HG03139 (cell line): ENCODE results near the gene PPFIA3.
"Not testable (repeated sequence)": the region's sequence is repeated elsewhere in the genome, so short reads cannot be mapped to it uniquely, and the experiment has no call there.

Source experiments
- ATAC-seq: cut with Tn5 transposase; IDR thresholded peaks from one replicate; pipeline ENCODE4 v1.9.1; 2021; ENCODE audit not compliant: unreplicated experiment

PPFIA3 gene

DNA sequence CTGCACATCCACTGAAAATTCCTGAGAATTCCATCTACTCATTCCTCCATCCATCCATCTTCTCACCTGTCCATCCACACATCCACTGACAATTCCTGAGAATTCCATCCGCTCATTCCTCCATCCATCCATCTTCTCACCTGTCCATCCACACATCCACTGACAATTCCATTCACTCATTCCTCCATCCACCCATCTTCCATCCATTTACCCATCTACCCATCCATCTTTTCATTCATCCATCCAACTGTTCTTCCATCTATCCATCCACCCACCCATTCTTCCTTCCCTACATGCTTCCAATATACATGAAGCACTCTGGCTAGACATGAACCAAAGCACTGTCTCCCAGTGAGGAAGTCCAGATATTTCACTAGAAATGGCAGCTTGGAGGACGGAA, 53.9 kb downstream of the PPFIA3 start:
- no peak for ATAC-seq

DNA sequence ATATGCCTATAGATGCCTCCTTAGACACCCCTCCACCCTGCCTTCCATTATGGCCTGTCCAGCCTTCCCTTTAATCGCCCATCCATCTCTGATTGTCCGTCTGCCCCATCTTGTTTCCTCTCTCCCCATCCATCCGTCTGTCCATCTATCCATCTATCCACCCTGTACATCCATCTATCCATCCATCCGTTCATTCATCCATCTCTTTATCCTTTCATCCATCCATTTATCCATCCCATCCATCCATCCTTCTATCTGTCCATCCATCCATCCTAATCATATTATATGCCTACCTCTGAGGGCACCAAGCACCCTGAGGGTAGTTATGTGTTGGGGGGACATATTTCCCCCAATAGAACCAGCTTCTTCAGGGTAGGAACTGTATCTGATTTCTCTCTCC, 61.3 kb downstream of the PPFIA3 start:
- no peak for ATAC-seq

DNA sequence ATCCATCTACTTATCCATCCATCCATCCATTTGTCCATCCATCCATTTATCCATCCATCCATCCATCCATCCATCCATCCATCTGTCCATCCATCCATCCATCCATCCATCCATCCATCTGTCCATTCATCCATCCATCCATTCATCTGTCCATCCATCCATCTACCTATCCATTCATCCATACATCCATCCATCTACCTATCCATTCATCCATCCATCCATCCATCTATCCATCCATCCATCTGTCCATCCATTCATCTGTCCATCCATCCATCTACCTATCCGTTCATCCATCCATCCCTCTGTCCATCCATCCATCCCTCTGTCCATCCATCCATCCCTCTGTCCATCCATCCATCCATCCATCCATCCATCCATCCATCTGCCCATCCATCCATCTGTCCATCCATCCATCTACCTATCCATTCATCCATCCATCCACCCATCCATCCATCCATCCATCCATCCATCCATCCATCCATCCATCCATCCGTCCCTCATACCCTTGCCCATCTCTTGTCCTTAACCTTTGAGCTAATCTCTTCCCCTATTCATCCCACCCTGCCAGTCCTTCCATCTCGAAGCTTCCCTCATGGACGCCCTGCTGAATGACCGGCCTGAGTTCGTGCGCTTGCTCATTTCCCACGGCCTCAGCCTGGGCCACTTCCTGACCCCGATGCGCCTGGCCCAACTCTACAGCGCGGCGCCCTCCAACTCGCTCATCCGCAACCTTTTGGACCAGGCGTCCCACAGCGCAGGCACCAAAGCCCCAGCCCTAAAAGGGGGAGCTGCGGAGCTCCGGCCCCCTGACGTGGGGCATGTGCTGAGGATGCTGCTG, 62.9 kb downstream of the PPFIA3 start:
- ATAC-seq, result not testable (repeated sequence)

DNA sequence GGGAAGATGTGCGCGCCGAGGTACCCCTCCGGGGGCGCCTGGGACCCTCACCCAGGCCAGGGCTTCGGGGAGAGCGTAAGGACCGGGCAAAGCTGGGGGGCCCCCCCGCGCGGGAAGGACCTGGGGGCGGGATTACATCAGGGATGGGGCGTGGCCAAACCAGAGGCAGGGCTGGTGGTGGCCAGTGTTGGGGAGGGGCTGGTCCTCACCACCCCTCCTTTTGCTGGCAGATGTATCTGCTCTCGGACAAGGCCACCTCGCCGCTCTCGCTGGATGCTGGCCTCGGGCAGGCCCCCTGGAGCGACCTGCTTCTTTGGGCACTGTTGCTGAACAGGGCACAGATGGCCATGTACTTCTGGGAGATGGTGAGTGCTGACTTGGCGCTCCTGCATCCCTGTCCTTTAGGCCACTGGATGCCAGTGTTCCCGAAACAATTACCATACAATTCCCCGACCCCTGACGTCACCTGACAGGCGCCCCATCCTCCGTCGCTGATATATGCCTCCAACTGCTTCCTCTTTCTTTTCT, 63.6 kb downstream of the PPFIA3 start:
- no peak for ATAC-seq

DNA sequence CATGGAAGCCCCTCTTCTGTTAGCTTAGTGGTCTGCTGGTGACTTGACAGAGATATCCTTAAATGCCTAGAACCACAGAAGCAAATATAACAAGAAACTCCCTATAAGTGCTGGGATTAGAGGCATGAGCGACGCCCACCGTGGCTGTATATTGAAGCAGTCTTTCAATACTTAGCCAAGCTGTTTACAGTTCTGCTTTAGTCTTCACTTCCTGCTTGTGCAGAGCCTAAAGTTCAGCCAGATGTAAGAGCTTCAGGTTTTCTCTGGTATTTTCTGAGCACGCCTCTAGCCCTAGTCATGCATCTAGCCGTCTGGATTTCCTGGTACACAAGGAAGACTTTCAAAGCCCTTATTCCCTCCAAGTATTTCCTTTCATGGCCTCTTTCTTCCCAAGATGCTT, 66.8 kb downstream of the PPFIA3 start:
- ATAC-seq, result no peak

DNA sequence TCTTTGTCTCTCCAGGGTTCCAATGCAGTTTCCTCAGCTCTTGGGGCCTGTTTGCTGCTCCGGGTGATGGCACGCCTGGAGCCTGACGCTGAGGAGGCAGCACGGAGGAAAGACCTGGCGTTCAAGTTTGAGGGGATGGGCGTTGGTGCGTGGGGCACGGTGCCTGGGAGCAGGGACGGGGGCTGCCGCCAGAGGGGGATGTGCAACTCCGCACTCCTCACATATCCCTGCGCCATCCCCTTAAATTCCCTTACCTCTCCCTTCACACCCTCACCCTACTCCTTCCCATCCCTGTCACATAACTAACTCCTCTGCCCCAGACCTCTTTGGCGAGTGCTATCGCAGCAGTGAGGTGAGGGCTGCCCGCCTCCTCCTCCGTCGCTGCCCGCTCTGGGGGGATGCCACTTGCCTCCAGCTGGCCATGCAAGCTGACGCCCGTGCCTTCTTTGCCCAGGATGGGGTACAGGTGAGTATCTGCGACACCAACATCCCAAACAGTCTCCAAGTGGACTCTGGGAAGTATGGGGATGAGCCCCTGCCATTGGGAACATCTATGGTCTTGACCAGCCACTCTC, 69.4 kb downstream of the PPFIA3 start:
- no peak for ATAC-seq

DNA sequence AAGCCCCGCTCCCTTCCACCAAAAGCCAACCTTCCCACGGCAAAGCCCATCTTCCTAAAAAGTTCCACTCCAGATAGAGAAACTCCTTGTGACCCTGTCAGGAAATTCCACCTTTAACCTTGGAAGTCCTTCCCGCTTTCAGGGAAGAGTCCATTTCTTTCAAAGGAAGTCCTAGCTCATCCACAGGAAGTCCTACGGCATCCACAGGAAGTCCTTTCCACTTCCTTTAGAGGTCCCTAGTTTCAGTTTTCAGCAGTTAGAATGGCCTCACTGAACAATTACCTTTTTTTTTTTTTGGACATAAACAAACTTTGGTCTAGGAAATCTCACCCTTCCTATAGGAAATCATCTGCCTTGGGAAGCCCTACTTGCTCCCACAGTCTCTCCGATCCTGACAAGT, 69.9 kb downstream of the PPFIA3 start:
- no peak for ATAC-seq

DNA sequence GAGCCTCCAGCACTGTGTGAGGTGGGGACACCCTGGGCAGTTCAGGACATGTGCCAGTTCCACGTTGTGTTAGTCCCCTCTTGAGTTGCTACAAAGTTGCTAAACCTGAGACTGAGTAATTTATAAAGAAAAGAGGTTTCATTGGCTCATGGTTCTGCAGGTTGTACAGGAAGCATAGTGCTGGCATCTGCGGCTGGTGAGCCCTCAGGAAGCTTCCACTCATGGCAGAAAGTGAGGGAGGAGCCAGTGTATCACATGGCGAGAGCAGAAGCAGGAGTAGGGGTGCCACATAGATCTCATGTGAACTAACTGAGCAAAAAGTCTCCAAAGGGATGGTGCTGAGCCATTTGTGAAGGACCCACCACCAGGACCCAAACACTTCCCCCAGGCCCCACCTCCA, 71.4 kb downstream of the PPFIA3 start:
- no peak for ATAC-seq

DNA sequence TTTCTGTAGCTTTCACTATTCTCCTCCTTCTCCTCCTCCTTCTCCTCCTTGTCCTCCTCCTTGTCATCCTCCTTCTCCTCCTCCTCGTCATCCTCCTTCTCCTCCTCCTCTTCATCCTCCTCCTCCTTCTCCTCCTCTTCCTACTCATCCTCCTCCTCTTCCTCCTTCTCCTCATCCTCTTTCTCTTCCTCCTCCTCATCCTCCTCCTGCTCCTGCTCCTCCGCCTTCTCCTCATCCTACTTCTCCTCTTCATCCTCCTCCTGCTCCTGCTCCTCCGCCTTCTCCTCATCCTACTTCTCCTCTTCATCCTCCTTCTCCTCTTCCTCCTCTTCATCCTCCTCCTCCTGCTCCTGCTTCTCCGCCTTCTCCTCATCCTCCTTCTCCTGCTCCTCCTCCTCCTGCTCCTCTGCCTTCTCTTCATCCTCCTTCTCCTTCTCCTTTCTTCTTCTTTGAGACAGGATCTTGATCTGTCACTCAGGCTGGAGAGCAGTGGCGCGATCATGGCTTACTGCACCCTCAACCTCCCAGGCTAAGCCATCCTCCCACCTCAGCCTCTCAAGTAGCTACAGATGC, 74.6 kb downstream of the PPFIA3 start:
- ATAC-seq, result no peak

DNA sequence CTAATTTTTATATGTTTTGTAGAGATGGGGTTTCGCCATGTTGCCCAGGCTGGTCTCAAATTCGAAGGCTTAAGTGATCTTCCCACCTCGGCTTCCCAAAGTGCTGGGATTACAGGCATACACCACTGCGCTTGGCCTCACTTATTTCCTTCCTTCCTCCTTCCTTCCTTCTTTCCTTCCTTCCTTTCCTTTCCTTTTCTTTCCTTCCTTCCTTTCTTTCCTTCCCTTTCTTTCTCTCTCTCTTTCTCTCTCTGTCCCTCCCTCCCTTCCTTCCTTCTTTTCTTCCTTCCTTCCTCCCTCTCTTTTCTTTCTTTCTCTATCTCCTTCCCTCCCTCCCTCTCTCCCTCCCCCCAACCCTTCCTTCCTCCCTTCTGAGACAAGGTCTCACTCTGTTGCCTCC, 75.1 kb downstream of the PPFIA3 start:
- no peak for ATAC-seq

DNA sequence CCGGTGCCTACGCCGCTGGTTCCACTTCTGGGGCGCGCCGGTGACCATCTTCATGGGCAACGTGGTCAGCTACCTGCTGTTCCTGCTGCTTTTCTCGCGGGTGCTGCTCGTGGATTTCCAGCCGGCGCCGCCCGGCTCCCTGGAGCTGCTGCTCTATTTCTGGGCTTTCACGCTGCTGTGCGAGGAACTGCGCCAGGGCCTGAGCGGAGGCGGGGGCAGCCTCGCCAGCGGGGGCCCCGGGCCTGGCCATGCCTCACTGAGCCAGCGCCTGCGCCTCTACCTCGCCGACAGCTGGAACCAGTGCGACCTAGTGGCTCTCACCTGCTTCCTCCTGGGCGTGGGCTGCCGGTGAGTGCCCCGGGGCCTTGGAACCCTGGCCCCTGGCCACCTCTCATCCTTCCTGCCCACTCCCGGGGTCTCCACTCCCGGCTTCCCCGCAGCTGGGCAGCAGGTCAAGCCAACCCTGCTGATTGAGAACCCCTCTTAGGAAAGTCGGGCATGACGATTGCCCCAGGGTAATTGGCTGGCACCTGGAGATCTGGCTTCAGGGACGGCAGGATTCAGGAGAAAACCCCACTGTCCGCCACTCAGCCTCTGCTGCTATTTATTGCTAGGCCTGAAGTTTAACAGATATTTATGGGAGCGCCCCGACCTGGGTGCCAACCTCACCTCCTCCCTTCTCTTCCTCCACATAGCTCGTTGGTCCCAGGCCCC, 77.3 kb downstream of the PPFIA3 start:
- no peak for ATAC-seq

DNA sequence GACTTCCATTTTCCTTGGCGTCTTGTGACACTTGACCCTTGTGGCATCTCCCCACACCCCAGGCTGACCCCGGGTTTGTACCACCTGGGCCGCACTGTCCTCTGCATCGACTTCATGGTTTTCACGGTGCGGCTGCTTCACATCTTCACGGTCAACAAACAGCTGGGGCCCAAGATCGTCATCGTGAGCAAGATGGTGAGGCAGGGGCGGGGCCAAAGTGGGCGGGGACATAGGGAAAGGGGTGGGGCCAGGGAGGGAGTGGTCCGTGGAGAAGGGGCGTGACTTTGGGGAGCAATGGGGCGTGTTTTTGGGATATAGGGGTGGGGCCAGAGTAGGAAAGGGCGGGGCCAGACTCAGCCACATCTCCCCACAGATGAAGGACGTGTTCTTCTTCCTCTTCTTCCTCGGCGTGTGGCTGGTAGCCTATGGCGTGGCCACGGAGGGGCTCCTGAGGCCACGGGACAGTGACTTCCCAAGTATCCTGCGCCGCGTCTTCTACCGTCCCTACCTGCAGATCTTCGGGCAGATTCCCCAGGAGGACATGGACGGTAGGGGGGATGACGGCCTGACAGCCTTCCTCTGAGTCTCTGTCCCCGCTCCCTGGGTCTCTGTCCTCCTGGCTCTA, 81.0 kb downstream of the PPFIA3 start:
- ATAC-seq, result no peak
